ENCODE results near the gene MCOLN3. TPM values are rescaled to one million over a fixed set of nuclear protein-coding genes. Genes with fewer than 3 reads are reported as not detected.

Gene MCOLN3
- polyA plus RNA-seq, 4 donors: 1.2 to 192 (median 2.6) TPM

- Histone ChIP-seq H3K27ac (ENCODE audit: low read depth in 1 of 3, low read length in 2 of 3) (no peak overlapping the region), H3K27me3 (ENCODE audit: control insufficient read depth in 3 of 3, insufficient read depth in 3 of 3, low read length in 3 of 3) (peaks cover 0 to 3% (median 0%) of the 10 kb centered on the region in 3 donors), H3K36me3 (ENCODE audit: control insufficient read depth in 3 of 3, insufficient read depth in 2 of 3, low read depth in 1 of 3, low read length in 3 of 3) (no peaks in the 10 kb centered on the region), H3K9me3 (ENCODE audit: control insufficient read depth in 2 of 2, insufficient read depth in 1 of 2, low read depth in 1 of 2, low read length in 1 of 2) (no peaks in the 10 kb centered on the region), H3K4me1 (ENCODE audit: control insufficient read depth in 3 of 3, insufficient read depth in 2 of 3, low read depth in 1 of 3, low read length in 2 of 3) (no peaks in the 10 kb centered on the region), H3K4me3 (ENCODE audit: low read depth in 1 of 3, low read length in 3 of 3) (no peak overlapping the region)
- FAIRE-seq: no peak
- WGBS, 3 donors: 87 to 96% (median 96%) methylated on average over 1 of the region's 1 CpG
- DNase-seq: no peak
Observed at GRCh38 chr1:85085417-85085816, 37.1 kb upstream of the MCOLN3 start.

- H3K36me3 ChIP-seq (ENCODE audit: control insufficient read depth in 3 of 3, insufficient read depth in 2 of 3, low read depth in 1 of 3, low read length in 3 of 3): no peaks in the 10 kb centered on the region
- 19 to 34% (median 31%) methylated on average over 3 of the region's 3 CpGs for WGBS, 3 donors
- no peak for FAIRE-seq
- H3K4me3 ChIP-seq (ENCODE audit: low read depth in 1 of 3, low read length in 3 of 3): no peak overlapping the region
- no peaks in the 10 kb centered on the region for H3K4me1 ChIP-seq (ENCODE audit: control insufficient read depth in 3 of 3, insufficient read depth in 2 of 3, low read depth in 1 of 3, low read length in 2 of 3)
- H3K27me3 ChIP-seq (ENCODE audit: control insufficient read depth in 3 of 3, insufficient read depth in 3 of 3, low read length in 3 of 3): peaks cover 0 to 3% (median 0%) of the 10 kb centered on the region in 3 donors
- peaks cover 0 to 3% of the 10 kb centered on the region in 2 donors for H3K9me3 ChIP-seq (ENCODE audit: control insufficient read depth in 2 of 2, insufficient read depth in 1 of 2, low read depth in 1 of 2, low read length in 1 of 2)
- no peak overlapping the region for H3K27ac ChIP-seq (ENCODE audit: low read depth in 1 of 3, low read length in 2 of 3)
- peak in 1 of 2 donors; percentile 24 for DNase-seq
Observed at GRCh38 chr1:85078903-85079302, 30.6 kb upstream of the MCOLN3 start.

GRCh38 chr1:85074365-85074964, 26.2 kb upstream of the MCOLN3 start:
- no peak overlapping the region for H3K27ac ChIP-seq (ENCODE audit: low read depth in 1 of 3, low read length in 2 of 3)
- DNase-seq (no peak), FAIRE-seq (no peak)
- 91 to 94% (median 91%) methylated on average over 3 of the region's 3 CpGs for WGBS, 3 donors
- peaks cover 0 to 3% of the 10 kb centered on the region in 2 donors for H3K9me3 ChIP-seq (ENCODE audit: control insufficient read depth in 2 of 2, insufficient read depth in 1 of 2, low read depth in 1 of 2, low read length in 1 of 2)
- no peak overlapping the region for H3K4me3 ChIP-seq (ENCODE audit: low read depth in 1 of 3, low read length in 3 of 3)
- no peaks in the 10 kb centered on the region for H3K4me1 ChIP-seq (ENCODE audit: control insufficient read depth in 3 of 3, insufficient read depth in 2 of 3, low read depth in 1 of 3, low read length in 2 of 3)
- no peaks in the 10 kb centered on the region for H3K27me3 ChIP-seq (ENCODE audit: control insufficient read depth in 3 of 3, insufficient read depth in 3 of 3, low read length in 3 of 3)
- H3K36me3 ChIP-seq (ENCODE audit: control insufficient read depth in 3 of 3, insufficient read depth in 2 of 3, low read depth in 1 of 3, low read length in 3 of 3): no peaks in the 10 kb centered on the region

GRCh38 chr1:85070972-85071492, 22.7 kb upstream of the MCOLN3 start:
- 92 to 95% (median 94%) methylated on average over 3 of the region's 3 CpGs for whole genome bisulfite sequencing, 3 donors
- H3K4me1 ChIP-seq (ENCODE audit: control insufficient read depth in 3 of 3, insufficient read depth in 2 of 3, low read depth in 1 of 3, low read length in 2 of 3): no peaks in the 10 kb centered on the region
- no peaks in the 10 kb centered on the region for H3K27me3 ChIP-seq (ENCODE audit: control insufficient read depth in 3 of 3, insufficient read depth in 3 of 3, low read length in 3 of 3)
- peaks cover 0 to 3% of the 10 kb centered on the region in 2 donors for H3K9me3 ChIP-seq (ENCODE audit: control insufficient read depth in 2 of 2, insufficient read depth in 1 of 2, low read depth in 1 of 2, low read length in 1 of 2)
- no peaks in the 10 kb centered on the region for H3K36me3 ChIP-seq (ENCODE audit: control insufficient read depth in 3 of 3, insufficient read depth in 2 of 3, low read depth in 1 of 3, low read length in 3 of 3)
- no peak for DNase-seq
- no peak overlapping the region for H3K4me3 ChIP-seq (ENCODE audit: low read depth in 1 of 3, low read length in 3 of 3)
- no peak for FAIRE-seq
- no peak overlapping the region for H3K27ac ChIP-seq (ENCODE audit: low read depth in 1 of 3, low read length in 2 of 3)

- 91 to 93% (median 92%) methylated on average over 2 of the region's 2 CpGs for WGBS, 3 donors
- Histone ChIP-seq H3K4me1 (ENCODE audit: control insufficient read depth in 3 of 3, insufficient read depth in 2 of 3, low read depth in 1 of 3, low read length in 2 of 3) (no peaks in the 10 kb centered on the region), H3K9me3 (ENCODE audit: control insufficient read depth in 2 of 2, insufficient read depth in 1 of 2, low read depth in 1 of 2, low read length in 1 of 2) (no peaks in the 10 kb centered on the region), H3K4me3 (ENCODE audit: low read depth in 1 of 3, low read length in 3 of 3) (no peak overlapping the region), H3K27me3 (ENCODE audit: control insufficient read depth in 3 of 3, insufficient read depth in 3 of 3, low read length in 3 of 3) (no peaks in the 10 kb centered on the region), H3K27ac (ENCODE audit: low read depth in 1 of 3, low read length in 2 of 3) (no peak overlapping the region), H3K36me3 (ENCODE audit: control insufficient read depth in 3 of 3, insufficient read depth in 2 of 3, low read depth in 1 of 3, low read length in 3 of 3) (no peaks in the 10 kb centered on the region)
- DNase-seq (no peak), FAIRE-seq (no peak)
Observed at GRCh38 chr1:85068846-85069245, 20.5 kb upstream of the MCOLN3 start.

GRCh38 chr1:85065550-85065949, 17.2 kb upstream of the MCOLN3 start:
- no peaks in the 10 kb centered on the region for H3K4me1 ChIP-seq (ENCODE audit: control insufficient read depth in 3 of 3, insufficient read depth in 2 of 3, low read depth in 1 of 3, low read length in 2 of 3)
- no peak overlapping the region for H3K4me3 ChIP-seq (ENCODE audit: low read depth in 1 of 3, low read length in 3 of 3)
- H3K27ac ChIP-seq (ENCODE audit: low read depth in 1 of 3, low read length in 2 of 3): no peak overlapping the region
- DNase-seq (no peak), FAIRE-seq (no peak)
- WGBS, 3 donors: 94 to 97% (median 96%) methylated on average over 1 of the region's 1 CpG
- no peaks in the 10 kb centered on the region for H3K9me3 ChIP-seq (ENCODE audit: control insufficient read depth in 2 of 2, insufficient read depth in 1 of 2, low read depth in 1 of 2, low read length in 1 of 2)
- no peaks in the 10 kb centered on the region for H3K27me3 ChIP-seq (ENCODE audit: control insufficient read depth in 3 of 3, insufficient read depth in 3 of 3, low read length in 3 of 3)
- no peaks in the 10 kb centered on the region for H3K36me3 ChIP-seq (ENCODE audit: control insufficient read depth in 3 of 3, insufficient read depth in 2 of 3, low read depth in 1 of 3, low read length in 3 of 3)

GRCh38 chr1:85062425-85063026, 14.2 kb upstream of the MCOLN3 start:
- Histone ChIP-seq H3K36me3 (ENCODE audit: control insufficient read depth in 3 of 3, insufficient read depth in 2 of 3, low read depth in 1 of 3, low read length in 3 of 3) (no peaks in the 10 kb centered on the region), H3K4me3 (ENCODE audit: low read depth in 1 of 3, low read length in 3 of 3) (peak overlapping the region in 2 of 3 donors; percentile 1 to 58), H3K9me3 (ENCODE audit: control insufficient read depth in 2 of 2, insufficient read depth in 1 of 2, low read depth in 1 of 2, low read length in 1 of 2) (no peaks in the 10 kb centered on the region), H3K27ac (ENCODE audit: low read depth in 1 of 3, low read length in 2 of 3) (peak overlapping the region in 1 of 3 donors; percentile 4), H3K27me3 (ENCODE audit: control insufficient read depth in 3 of 3, insufficient read depth in 3 of 3, low read length in 3 of 3) (no peaks in the 10 kb centered on the region), H3K4me1 (ENCODE audit: control insufficient read depth in 3 of 3, insufficient read depth in 2 of 3, low read depth in 1 of 3, low read length in 2 of 3) (no peaks in the 10 kb centered on the region)
- 25 to 35% (median 31%) methylated on average over 7 of the region's 7 CpGs for WGBS, 3 donors
- no peak for FAIRE-seq
- no peak for DNase-seq

- H3K36me3 ChIP-seq (ENCODE audit: control insufficient read depth in 3 of 3, insufficient read depth in 2 of 3, low read depth in 1 of 3, low read length in 3 of 3): no peaks in the 10 kb centered on the region
- H3K9me3 ChIP-seq (ENCODE audit: control insufficient read depth in 2 of 2, insufficient read depth in 1 of 2, low read depth in 1 of 2, low read length in 1 of 2): no peaks in the 10 kb centered on the region
- H3K4me3 ChIP-seq (ENCODE audit: low read depth in 1 of 3, low read length in 3 of 3): peak overlapping the region in 2 of 3 donors; percentile 50 to 58
- H3K27ac ChIP-seq (ENCODE audit: low read depth in 1 of 3, low read length in 2 of 3): peak overlapping the region in 2 of 3 donors; percentile 58 to 68
- 5 to 7% (median 6%) methylated on average over 25 of the region's 25 CpGs for WGBS, 3 donors
- H3K4me1 ChIP-seq (ENCODE audit: control insufficient read depth in 3 of 3, insufficient read depth in 2 of 3, low read depth in 1 of 3, low read length in 2 of 3): no peaks in the 10 kb centered on the region
- peak; percentile 98 to 99 for DNase-seq
- no peaks in the 10 kb centered on the region for H3K27me3 ChIP-seq (ENCODE audit: control insufficient read depth in 3 of 3, insufficient read depth in 3 of 3, low read length in 3 of 3)
- peak; percentile 82 for FAIRE-seq
Observed at GRCh38 chr1:85061711-85062424, 13.6 kb upstream of the MCOLN3 start.
